ENCODE data around the gene PTPRF. TPM values are rescaled to one million over a fixed set of nuclear protein-coding genes. Genes with fewer than 3 reads are reported as not detected.
"Not testable (repeated sequence)": the region's sequence is repeated elsewhere in the genome, so short reads cannot be mapped to it uniquely, and the experiment has no call there.

Gene PTPRF
- total RNA-seq, 2 donors from 2014 or later, result 182 to 292 TPM

GRCh38 chr1:43546388-43547100, 15.9 kb downstream of the PTPRF start:
- Histone ChIP-seq H3K36me3 (no peaks in the 10 kb centered on the region), H3K4me1 (replicated peaks) (peaks cover 63% of the 10 kb centered on the region), H3K9me3 (no peaks in the 10 kb centered on the region), H3K4me3 (no peak overlapping the region), H3K27ac (peak overlapping the region; percentile 48 to 97), H3K27me3 (replicated peaks; ENCODE audit: insufficient read depth) (no peaks in the 10 kb centered on the region)
- 76% methylated on average over 15 of the region's 15 CpGs for WGBS
- TF ChIP-seq POLR2A (IDR thresholded peaks at IDR 0.05) (no peak), POLR2AphosphoS5 (IDR thresholded peaks at IDR 0.05) (no peak)
- TF ChIP-seq, protein P1, sequence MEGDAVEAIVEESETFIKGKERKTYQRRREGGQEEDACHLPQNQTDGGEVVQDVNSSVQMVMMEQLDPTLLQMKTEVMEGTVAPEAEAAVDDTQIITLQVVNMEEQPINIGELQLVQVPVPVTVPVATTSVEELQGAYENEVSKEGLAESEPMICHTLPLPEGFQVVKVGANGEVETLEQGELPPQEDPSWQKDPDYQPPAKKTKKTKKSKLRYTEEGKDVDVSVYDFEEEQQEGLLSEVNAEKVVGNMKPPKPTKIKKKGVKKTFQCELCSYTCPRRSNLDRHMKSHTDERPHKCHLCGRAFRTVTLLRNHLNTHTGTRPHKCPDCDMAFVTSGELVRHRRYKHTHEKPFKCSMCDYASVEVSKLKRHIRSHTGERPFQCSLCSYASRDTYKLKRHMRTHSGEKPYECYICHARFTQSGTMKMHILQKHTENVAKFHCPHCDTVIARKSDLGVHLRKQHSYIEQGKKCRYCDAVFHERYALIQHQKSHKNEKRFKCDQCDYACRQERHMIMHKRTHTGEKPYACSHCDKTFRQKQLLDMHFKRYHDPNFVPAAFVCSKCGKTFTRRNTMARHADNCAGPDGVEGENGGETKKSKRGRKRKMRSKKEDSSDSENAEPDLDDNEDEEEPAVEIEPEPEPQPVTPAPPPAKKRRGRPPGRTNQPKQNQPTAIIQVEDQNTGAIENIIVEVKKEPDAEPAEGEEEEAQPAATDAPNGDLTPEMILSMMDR (IDR thresholded peaks at IDR 0.05), result no peak
- intact Hi-C loops (cut with DNase I), result no loop called here
- no peak for DNase-seq (ENCODE audit: low spot score)

DNA sequence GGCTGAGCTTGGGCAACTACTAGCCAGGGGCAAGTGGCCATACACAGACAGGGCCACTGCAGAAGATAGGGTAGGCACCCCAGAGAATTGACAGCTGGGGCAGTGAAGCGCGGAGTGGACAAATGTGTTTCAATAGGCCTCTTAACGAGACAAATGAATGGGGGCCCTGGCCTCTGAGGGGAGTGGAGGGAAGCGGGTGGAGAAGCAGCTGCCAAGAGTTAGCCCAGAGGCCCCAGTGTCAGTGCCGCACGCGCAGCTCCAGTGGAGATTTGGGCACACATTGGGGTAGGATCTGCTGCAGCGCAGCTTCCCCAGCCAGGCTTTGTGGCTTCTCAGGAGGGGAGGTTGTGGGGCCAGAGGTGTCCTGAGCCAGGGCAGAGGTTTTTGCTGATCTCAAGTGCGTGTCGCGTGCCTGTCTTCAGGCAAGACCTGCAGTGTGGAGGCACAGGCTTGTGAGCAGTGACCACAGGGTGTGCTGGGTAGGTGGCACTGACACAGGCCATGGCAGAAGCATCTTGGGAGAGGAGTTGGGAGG, 16.9 kb downstream of the PTPRF start:
- H3K27me3 ChIP-seq (replicated peaks; ENCODE audit: insufficient read depth), result no peaks in the 10 kb centered on the region
- peak overlapping the region; percentile 79 to 97 for H3K27ac ChIP-seq
- TF ChIP-seq, protein P1 (IDR thresholded peaks at IDR 0.05), result no peak
- TF ChIP-seq POLR2A (IDR thresholded peaks at IDR 0.05) (no peak), POLR2AphosphoS5 (IDR thresholded peaks at IDR 0.05) (no peak)
- intact Hi-C loops (cut with DNase I), result no loop called here
- H3K4me3 ChIP-seq, result no peak overlapping the region
- DNase-seq (ENCODE audit: low spot score), result no peak
- H3K36me3 ChIP-seq, result no peaks in the 10 kb centered on the region
- WGBS, result 84% methylated on average over 11 of the region's 11 CpGs
- peaks cover 67% of the 10 kb centered on the region for H3K4me1 ChIP-seq (replicated peaks)
- no peaks in the 10 kb centered on the region for H3K9me3 ChIP-seq

DNA sequence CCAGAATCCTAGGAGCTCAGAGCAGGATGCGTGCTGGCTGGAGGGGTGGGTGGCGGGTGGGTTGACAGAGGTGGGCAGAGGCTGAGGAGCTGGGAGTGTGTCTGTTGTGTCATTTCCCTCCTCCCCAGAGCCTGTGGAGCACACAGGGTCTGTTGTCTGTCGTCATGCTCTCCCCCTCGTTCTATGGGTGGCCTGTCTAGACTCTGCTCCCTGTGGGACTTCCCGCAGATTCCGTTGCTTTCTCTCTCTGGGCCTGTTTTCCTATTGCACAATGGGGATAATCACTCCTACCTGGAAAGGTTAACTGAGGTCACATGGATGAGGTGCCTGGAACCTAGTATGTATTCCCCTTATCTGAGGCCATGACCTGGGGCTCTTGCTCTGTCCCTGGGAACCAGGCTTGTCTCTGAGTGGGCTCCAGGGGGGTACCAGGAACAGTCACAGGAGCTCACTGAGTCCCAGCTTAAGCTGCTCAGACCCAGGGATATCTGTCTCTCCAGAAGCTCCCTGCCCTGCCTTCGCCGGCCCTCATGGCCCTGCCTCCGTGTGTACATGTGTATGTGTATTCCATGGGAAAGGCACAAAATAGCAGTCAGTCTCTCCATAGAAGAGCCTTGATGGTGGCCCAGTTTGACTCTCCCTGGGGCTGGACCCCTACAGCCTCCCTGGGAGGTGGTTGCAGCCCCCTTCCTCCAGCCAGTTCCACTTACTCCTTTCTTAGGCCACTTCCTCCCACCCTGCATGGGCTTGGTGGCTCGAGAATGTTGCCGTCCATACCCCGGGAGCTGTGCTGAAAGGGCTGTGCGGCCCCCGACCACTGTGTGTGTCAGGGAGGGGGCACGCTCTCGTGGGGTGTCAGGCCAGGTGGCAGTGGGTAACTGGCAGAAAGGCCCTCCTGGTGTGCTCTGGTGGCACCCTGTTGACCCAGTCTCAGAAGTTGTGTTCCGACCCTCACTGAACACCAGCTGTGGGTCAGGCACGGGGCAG, 17.9 kb downstream of the PTPRF start:
- Histone ChIP-seq H3K27me3 (replicated peaks; ENCODE audit: insufficient read depth) (no peaks in the 10 kb centered on the region), H3K4me1 (replicated peaks) (peaks cover 65% of the 10 kb centered on the region), H3K4me3 (no peak overlapping the region), H3K27ac (peak overlapping the region; percentile 79 to 97), H3K9me3 (no peaks in the 10 kb centered on the region), H3K36me3 (no peaks in the 10 kb centered on the region)
- 73% methylated on average over 18 of the region's 18 CpGs for WGBS
- intact Hi-C loops (cut with DNase I), result no loop called here
- TF ChIP-seq POLR2A (IDR thresholded peaks at IDR 0.05) (no peak), POLR2AphosphoS5 (IDR thresholded peaks at IDR 0.05) (peak; percentile 54)
- TF ChIP-seq, protein P1 (IDR thresholded peaks at IDR 0.05), result no peak
- peak; percentile 44 for DNase-seq (ENCODE audit: low spot score)

DNA sequence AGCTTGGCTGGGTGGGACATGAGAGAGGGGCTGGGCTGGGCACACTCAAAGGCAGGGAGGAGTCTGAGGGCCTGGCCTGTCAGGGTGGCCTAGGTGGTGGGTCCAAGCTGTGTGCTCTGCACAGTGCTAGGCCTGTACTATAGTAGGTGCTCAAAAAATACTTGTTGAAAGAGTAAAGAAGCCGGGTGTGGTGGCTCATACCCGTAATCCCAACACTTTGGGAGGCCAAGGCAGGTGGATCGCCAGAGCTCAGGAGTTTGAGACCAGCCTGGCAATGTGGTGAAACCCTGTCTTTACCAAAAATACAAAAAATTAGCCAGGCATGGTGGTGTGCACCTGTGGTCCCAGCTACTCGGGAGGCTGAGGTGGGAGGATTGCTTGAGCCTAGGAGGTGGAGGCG, 18.7 kb downstream of the PTPRF start:
- DNase-seq (ENCODE audit: low spot score); H3K4me3 ChIP-seq; intact Hi-C loops (cut with DNase I); H3K9me3 ChIP-seq; H3K27me3 ChIP-seq (replicated peaks; ENCODE audit: insufficient read depth); H3K36me3 ChIP-seq: not testable (repeated sequence)
- Histone ChIP-seq H3K4me1 (replicated peaks) (peaks cover 57% of the 10 kb centered on the region), H3K27ac (peak overlapping the region; percentile 79 to 97)
- 81% methylated on average over 5 of the region's 5 CpGs for WGBS

GRCh38 chr1:43549921-43550597, 19.4 kb downstream of the PTPRF start:
- Histone ChIP-seq H3K4me1 (replicated peaks) (peaks cover 52% of the 10 kb centered on the region), H3K36me3 (no peaks in the 10 kb centered on the region), H3K4me3 (peak overlapping the region in 1 of 2 donors; percentile 22), H3K27ac (peak overlapping the region; percentile 79 to 97), H3K9me3 (no peaks in the 10 kb centered on the region), H3K27me3 (replicated peaks; ENCODE audit: insufficient read depth) (no peaks in the 10 kb centered on the region)
- intact Hi-C loops (cut with DNase I), result loop anchor here (5.0 kb wide), 1 partner anchor 97 kb away; no protein-coding TSS in a partner anchor
- DNase-seq (ENCODE audit: low spot score), result peak; percentile 96
- TF ChIP-seq, protein P1 (IDR thresholded peaks at IDR 0.05), result no peak
- TF ChIP-seq POLR2A (IDR thresholded peaks at IDR 0.05) (peak; percentile 21), POLR2AphosphoS5 (IDR thresholded peaks at IDR 0.05) (peak; percentile 87)
- 11% methylated on average over 30 of the region's 30 CpGs for WGBS
